Tibial nerve (tissue), 3 donors: Measurements from ENCODE around the gene EFCAB6.

Source experiments
- CTCF ChIP-seq, 5 experiments: fragments of 200-600 bp in 3 of 5; fragments of 450-650 bp in 2 of 5; sonication (generic) in 3 of 5; IDR thresholded peaks; one replicate each; pipeline ENCODE4 v1.5.1; 2016 to 2019; ENCODE audit warnings: antibody characterized with exemption in 5 of 5, mild to moderate bottlenecking in 3 of 5, moderate library complexity in 2 of 5
- POLR2A ChIP-seq, 2 donors: fragments of 450-650 bp; IDR thresholded peaks; one replicate each; pipeline ENCODE4 v1.6.1; 2017; ENCODE audit warnings: antibody characterized with exemption in 2 of 2, mild to moderate bottlenecking in 2 of 2, moderate library complexity in 2 of 2

GRCh38 chr22:43851979-43852307 lies 39.8 kb upstream of the EFCAB6 start:
- TF ChIP-seq CTCF (IDR thresholded peaks at IDR 0.05) (no peak), POLR2A (IDR thresholded peaks at IDR 0.05) (no peak)
